K562 treated with DMSO at 1 percent for 12 hours (cell line): ENCODE data around the gene ZNF773. TPM values are rescaled to one million over a fixed set of nuclear protein-coding genes. Genes with fewer than 3 reads are reported as not detected.

Experiments used
- total RNA-seq: library from RNA; unstranded; fragments of 300-600 nt; gene quantifications from 2 replicates; pipeline ENCODE4 v1.2.3, GENCODE V29; 2022; ENCODE audit not compliant: insufficient read depth

The ZNF773 gene
- 1.3 TPM in 1 of 2 replicates, not detected in the other for total RNA-seq

GRCh38 chr19:57499680-57500395 lies at the start of gene ZNF773:
TSS of gene ZNF773 (plus strand) at chr19:57499938. CDS start at chr19:57500081, 143 bp downstream.

GRCh38 chr19:57477191-57478008 lies 22.3 kb upstream of the ZNF773 start, which contains the start of gene ZNF772:
TSS of gene ZNF772 (minus strand) at chr19:57477566. CDS start at chr19:57477309, 257 bp downstream.

GRCh38 chr19:57487477-57488298 lies 12.1 kb upstream of the ZNF773 start, which contains the start of gene ZNF419:
TSS of gene ZNF419 (plus strand) at chr19:57487750. CDS start at chr19:57487951, 201 bp downstream.

GRCh38 chr19:57527136-57527881 lies 27.6 kb downstream of the ZNF773 start, which contains the start of gene ZNF549:
TSS of gene ZNF549 (plus strand) at chr19:57527356. CDS start at chr19:57527574, 218 bp downstream.

Other genes with a start within 250 kb of the ZNF773 start
- 2.0 TPM in 1 of 2 replicates, not detected in the other for gene ZNF460, start 219.5 kb upstream of the ZNF773 start, total RNA-seq
- 0.63 and 2.8 TPM in 2 replicates for gene ZNF543, start 179.5 kb upstream of the ZNF773 start, total RNA-seq
- 0.90 and 3.1 TPM in 2 replicates for gene ZNF304, start 148.7 kb upstream of the ZNF773 start, total RNA-seq
- gene TRAPPC2B, start 136.4 kb upstream of the ZNF773 start, total RNA-seq = 6.2 and 8.9 TPM in 2 replicates
- 1.3 and 3.0 TPM in 2 replicates for gene ZNF547, start 136.4 kb upstream of the ZNF773 start, total RNA-seq
- 0.81 and 5.3 TPM in 2 replicates for gene ZNF548, start 110.1 kb upstream of the ZNF773 start, total RNA-seq
- gene ZNF17, start 88.8 kb upstream of the ZNF773 start, total RNA-seq = 4.8 and 9.6 TPM in 2 replicates
- gene ZNF749, start 64.6 kb upstream of the ZNF773 start, total RNA-seq = 9.4 and 15.0 TPM in 2 replicates
- not detected in 2 replicates for gene VN1R1, start 42.8 kb upstream of the ZNF773 start, total RNA-seq
- 0.44 and 2.1 TPM in 2 replicates for gene ZNF772, start 22.4 kb upstream of the ZNF773 start, total RNA-seq
- 1.3 TPM in 2 replicates for gene ZNF419, start 12.2 kb upstream of the ZNF773 start, total RNA-seq
- gene ZNF549, start 27.4 kb downstream of the ZNF773 start, total RNA-seq = 0.16 TPM in 1 of 2 replicates, not detected in the other
- 2.5 and 3.1 TPM in 2 replicates for gene ZNF550, start 59.9 kb downstream of the ZNF773 start, total RNA-seq
- gene ZNF416, start 79.0 kb downstream of the ZNF773 start, total RNA-seq = 1.3 and 2.0 TPM in 2 replicates
- gene ZIK1, start 84.2 kb downstream of the ZNF773 start, total RNA-seq = 0.36 TPM in 1 of 2 replicates, not detected in the other
- gene ZNF530, start 99.9 kb downstream of the ZNF773 start, total RNA-seq = 5.8 and 6.7 TPM in 2 replicates
- gene ZNF134, start 114.3 kb downstream of the ZNF773 start, total RNA-seq = 1.1 and 14.4 TPM in 2 replicates
- gene ZNF211, start 133.2 kb downstream of the ZNF773 start, total RNA-seq = 2.7 and 6.6 TPM in 2 replicates
- not detected in 2 replicates for gene ZSCAN4, start 169.0 kb downstream of the ZNF773 start, total RNA-seq
- 1.1 and 5.0 TPM in 2 replicates for gene ZNF551, start 182.0 kb downstream of the ZNF773 start, total RNA-seq
- gene ZNF154, start 209.3 kb downstream of the ZNF773 start, total RNA-seq = not detected in 2 replicates
- gene ZNF671, start 227.7 kb downstream of the ZNF773 start, total RNA-seq = 0.44 and 0.84 TPM in 2 replicates
- 1.7 and 9.0 TPM in 2 replicates for gene ZNF776, start 246.9 kb downstream of the ZNF773 start, total RNA-seq